ENCODE measurements around the gene LCK. TPM values are rescaled to one million over a fixed set of nuclear protein-coding genes. Genes with fewer than 3 reads are reported as not detected.

Gene LCK
- total and polyA plus RNA-seq, 7 donors, result 0.10 to 0.89 (median 0.77) TPM

GRCh38 chr1:32220746-32221580 is 30.1 kb upstream of the LCK start:
- Histone ChIP-seq H3K4me3 (peak overlapping the region; percentile 95), H3K9me3 (no peaks in the 10 kb centered on the region), H3K27me3 (ENCODE audit: insufficient read depth in 3 of 3, low read length in 2 of 3) (no peaks in the 10 kb centered on the region), H3K27ac (no peak overlapping the region), H3K4me1 (peaks cover 25% of the 10 kb centered on the region), H3K36me3 (ENCODE audit: insufficient read depth in 1 of 2, low read depth in 1 of 2) (peaks cover 0 to 67% of the 10 kb centered on the region in 2 donors)
- ATAC-seq (no peak), DNase-seq (no peak)
- 84 to 90% (median 85%) methylated on average over 4 of the region's 4 CpGs for WGBS, 3 donors
- TF ChIP-seq, protein P1, sequence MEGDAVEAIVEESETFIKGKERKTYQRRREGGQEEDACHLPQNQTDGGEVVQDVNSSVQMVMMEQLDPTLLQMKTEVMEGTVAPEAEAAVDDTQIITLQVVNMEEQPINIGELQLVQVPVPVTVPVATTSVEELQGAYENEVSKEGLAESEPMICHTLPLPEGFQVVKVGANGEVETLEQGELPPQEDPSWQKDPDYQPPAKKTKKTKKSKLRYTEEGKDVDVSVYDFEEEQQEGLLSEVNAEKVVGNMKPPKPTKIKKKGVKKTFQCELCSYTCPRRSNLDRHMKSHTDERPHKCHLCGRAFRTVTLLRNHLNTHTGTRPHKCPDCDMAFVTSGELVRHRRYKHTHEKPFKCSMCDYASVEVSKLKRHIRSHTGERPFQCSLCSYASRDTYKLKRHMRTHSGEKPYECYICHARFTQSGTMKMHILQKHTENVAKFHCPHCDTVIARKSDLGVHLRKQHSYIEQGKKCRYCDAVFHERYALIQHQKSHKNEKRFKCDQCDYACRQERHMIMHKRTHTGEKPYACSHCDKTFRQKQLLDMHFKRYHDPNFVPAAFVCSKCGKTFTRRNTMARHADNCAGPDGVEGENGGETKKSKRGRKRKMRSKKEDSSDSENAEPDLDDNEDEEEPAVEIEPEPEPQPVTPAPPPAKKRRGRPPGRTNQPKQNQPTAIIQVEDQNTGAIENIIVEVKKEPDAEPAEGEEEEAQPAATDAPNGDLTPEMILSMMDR (IDR thresholded peaks at IDR 0.05), result no peak
- intact Hi-C loops (cut with DNase I), result no loop called here

GRCh38 chr1:32221581-32221979 is 29.5 kb upstream of the LCK start:
- intact Hi-C loops (cut with DNase I), result no loop called here
- peak overlapping the region; percentile 95 for H3K4me3 ChIP-seq
- no peaks in the 10 kb centered on the region for H3K9me3 ChIP-seq
- peak overlapping the region; percentile 96 for H3K27ac ChIP-seq
- H3K27me3 ChIP-seq (ENCODE audit: insufficient read depth in 3 of 3, low read length in 2 of 3), result no peaks in the 10 kb centered on the region
- ATAC-seq (no peak), DNase-seq (no peak)
- TF ChIP-seq, protein P1 (IDR thresholded peaks at IDR 0.05), result no peak
- H3K4me1 ChIP-seq, result peaks cover 25% of the 10 kb centered on the region
- WGBS, 3 donors, result 6 to 7% (median 6%) methylated on average over 13 of the region's 13 CpGs
- H3K36me3 ChIP-seq (ENCODE audit: insufficient read depth in 1 of 2, low read depth in 1 of 2), result peaks cover 3 to 67% of the 10 kb centered on the region in 2 donors

- Histone ChIP-seq H3K36me3 (ENCODE audit: insufficient read depth in 1 of 2, low read depth in 1 of 2) (peaks cover 3 to 67% of the 10 kb centered on the region in 2 donors), H3K4me1 (peaks cover 25% of the 10 kb centered on the region), H3K4me3 (peak within 1 kb of the TSS; percentile 95), H3K27ac (peak within 1 kb of the TSS; percentile 96), H3K27me3 (ENCODE audit: insufficient read depth in 3 of 3, low read length in 2 of 3) (no peaks in the 10 kb centered on the region), H3K9me3 (no peaks in the 10 kb centered on the region)
- intact Hi-C loops (cut with DNase I), result no loop called here
- 0% methylated on average over 43 to 46 of the region's 46 CpGs for WGBS, 3 donors
- TF ChIP-seq, protein P1 (IDR thresholded peaks at IDR 0.05), result no peak
- DNase-seq (peak; percentile 91 to 95), ATAC-seq (peak; percentile 93 to 98 (median 98))
These were observed 28.9 kb upstream of the LCK start, which contains the start of the genes EIF3I and TMEM234 for GRCh38 chr1:32221980-32222755. EIF3I (plus strand) TSS chr1:32222407; CDS start chr1:32222442, 35 bp downstream. TMEM234 (minus strand) TSS chr1:32222353; CDS start chr1:32222322, 31 bp downstream.

GRCh38 chr1:32223683-32224082 is 27.4 kb upstream of the LCK start:
- Histone ChIP-seq H3K27me3 (ENCODE audit: insufficient read depth in 3 of 3, low read length in 2 of 3) (no peaks in the 10 kb centered on the region), H3K4me3 (peak overlapping the region; percentile 95), H3K27ac (no peak overlapping the region), H3K36me3 (ENCODE audit: insufficient read depth in 1 of 2, low read depth in 1 of 2) (peaks cover 13 to 72% of the 10 kb centered on the region in 2 donors), H3K9me3 (no peaks in the 10 kb centered on the region), H3K4me1 (peaks cover 25% of the 10 kb centered on the region)
- intact Hi-C loops (cut with DNase I), result no loop called here
- WGBS, 3 donors, result 40 to 49% (median 49%) methylated on average over 3 of the region's 3 CpGs
- ATAC-seq, result no peak
- TF ChIP-seq, protein P1 (IDR thresholded peaks at IDR 0.05), result no peak
- DNase-seq, result no peak
